ENCODE results near the gene NELFE. TPM values are rescaled to one million over a fixed set of nuclear protein-coding genes. Genes with fewer than 3 reads are reported as not detected.

NELFE gene
- total RNA-seq, 1 donor from 2014 or later = 47.7 TPM

GRCh38 chr6:31928672-31928939 is 30.2 kb downstream of the NELFE start:
- H3K4me1 Mint-ChIP-seq (ENCODE audit: low read depth, unreplicated experiment) = no peaks in the 10 kb centered on the region
- Histone ChIP-seq H4K20me1 (ENCODE audit: insufficient read depth, low read length) (no peaks in the 10 kb centered on the region), H3K9me3 (ENCODE audit: insufficient read depth, low read depth, low read length) (no peaks in the 10 kb centered on the region), H3K36me3 (ENCODE audit: insufficient read depth, low read length) (no peaks in the 10 kb centered on the region), H3K79me2 (ENCODE audit: insufficient read depth, low read length) (no peaks in the 10 kb centered on the region), H3K4me1 (ENCODE audit: insufficient read depth, low read length) (no peaks in the 10 kb centered on the region), H3K27ac (ENCODE audit: low read depth, low read length) (no peak overlapping the region), H3K27me3 (ENCODE audit: insufficient read depth, low read length) (peaks cover 10% of the 10 kb centered on the region), H3K4me2 (ENCODE audit: low read length) (no peak overlapping the region), H2AFZ (ENCODE audit: low read depth, low read length) (no peak overlapping the region), H3K4me3 (ENCODE audit: insufficient read depth, low read depth, low read length) (no peak overlapping the region), H3K9ac (ENCODE audit: low read length) (no peak overlapping the region)
- H3K27me3 Mint-ChIP-seq (ENCODE audit: low read depth, unreplicated experiment) = peaks cover 36% of the 10 kb centered on the region
- no peak overlapping the region for H3K27ac Mint-ChIP-seq (ENCODE audit: unreplicated experiment)
- DNase-seq (ENCODE audit: low read depth) (no peak), FAIRE-seq (no peak)
- peaks cover 6% of the 10 kb centered on the region for H3K9me3 Mint-ChIP-seq (ENCODE audit: unreplicated experiment)
- TF ChIP-seq CTCF (IDR thresholded peaks at IDR 0.05; ENCODE audit: insufficient read depth, low read depth, low read length) (no peak), EZH2 (IDR thresholded peaks at IDR 0.05; ENCODE audit: insufficient read depth, low read length) (no peak)
- peaks cover 7% of the 10 kb centered on the region for H3K36me3 Mint-ChIP-seq (ENCODE audit: low read depth, unreplicated experiment)
- no peak overlapping the region for H3K4me3 Mint-ChIP-seq (ENCODE audit: unreplicated experiment)

DNA sequence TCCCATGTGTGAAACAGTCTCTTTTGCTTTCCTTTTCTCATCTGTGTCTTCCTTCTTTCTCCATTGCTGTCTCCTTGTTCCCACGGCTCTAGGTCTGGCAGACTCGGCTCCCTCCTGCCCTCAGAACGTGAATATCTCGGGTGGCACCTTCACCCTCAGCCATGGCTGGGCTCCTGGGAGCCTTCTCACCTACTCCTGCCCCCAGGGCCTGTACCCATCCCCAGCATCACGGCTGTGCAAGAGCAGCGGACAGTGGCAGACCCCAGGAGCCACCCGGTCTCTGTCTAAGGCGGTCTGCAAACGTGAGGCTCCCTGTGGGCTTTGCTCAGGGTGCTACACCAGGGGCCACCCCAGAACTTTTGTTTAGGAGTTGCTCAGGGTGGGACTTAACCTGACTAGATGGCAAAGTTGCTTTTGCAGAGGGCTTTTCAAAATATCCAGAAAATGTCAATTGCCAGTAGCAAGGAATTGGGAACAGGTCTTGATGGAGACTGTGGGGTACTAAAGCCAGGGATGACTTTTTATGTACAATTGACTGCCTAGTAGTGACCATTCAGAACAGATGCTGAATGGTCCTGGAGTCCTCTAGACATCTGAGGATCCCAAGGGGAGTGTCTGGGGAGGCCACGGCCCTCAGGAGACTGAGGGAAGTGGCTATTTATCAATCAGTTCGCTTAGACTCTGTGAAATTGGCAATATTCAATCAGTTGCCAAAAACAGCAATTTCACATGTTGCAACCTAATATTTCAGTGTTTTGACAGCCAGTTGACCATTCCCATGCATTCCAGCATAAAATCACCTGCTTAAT is 30.7 kb downstream of the NELFE start:
- Mint-ChIP-seq H3K27ac (ENCODE audit: unreplicated experiment) (no peak overlapping the region), H3K4me1 (ENCODE audit: low read depth, unreplicated experiment) (no peaks in the 10 kb centered on the region), H3K9me3 (ENCODE audit: unreplicated experiment) (peaks cover 3% of the 10 kb centered on the region), H3K36me3 (ENCODE audit: low read depth, unreplicated experiment) (peaks cover 3% of the 10 kb centered on the region), H3K27me3 (ENCODE audit: low read depth, unreplicated experiment) (peaks cover 31% of the 10 kb centered on the region), H3K4me3 (ENCODE audit: unreplicated experiment) (no peak overlapping the region)
- FAIRE-seq = no peak
- Histone ChIP-seq H3K4me2 (ENCODE audit: low read length) (no peak overlapping the region), H3K4me1 (ENCODE audit: insufficient read depth, low read length) (no peaks in the 10 kb centered on the region), H3K4me3 (ENCODE audit: insufficient read depth, low read depth, low read length) (no peak overlapping the region), H3K79me2 (ENCODE audit: insufficient read depth, low read length) (no peaks in the 10 kb centered on the region), H3K9ac (ENCODE audit: low read length) (no peak overlapping the region), H3K27me3 (ENCODE audit: insufficient read depth, low read length) (peaks cover 10% of the 10 kb centered on the region), H3K9me3 (ENCODE audit: insufficient read depth, low read depth, low read length) (no peaks in the 10 kb centered on the region), H4K20me1 (ENCODE audit: insufficient read depth, low read length) (no peaks in the 10 kb centered on the region), H3K27ac (ENCODE audit: low read depth, low read length) (no peak overlapping the region), H3K36me3 (ENCODE audit: insufficient read depth, low read length) (no peaks in the 10 kb centered on the region), H2AFZ (ENCODE audit: low read depth, low read length) (no peak overlapping the region)
- no peak for DNase-seq (ENCODE audit: low read depth)
- TF ChIP-seq CTCF (IDR thresholded peaks at IDR 0.05; ENCODE audit: insufficient read depth, low read depth, low read length) (no peak), EZH2 (IDR thresholded peaks at IDR 0.05; ENCODE audit: insufficient read depth, low read length) (no peak)

DNA sequence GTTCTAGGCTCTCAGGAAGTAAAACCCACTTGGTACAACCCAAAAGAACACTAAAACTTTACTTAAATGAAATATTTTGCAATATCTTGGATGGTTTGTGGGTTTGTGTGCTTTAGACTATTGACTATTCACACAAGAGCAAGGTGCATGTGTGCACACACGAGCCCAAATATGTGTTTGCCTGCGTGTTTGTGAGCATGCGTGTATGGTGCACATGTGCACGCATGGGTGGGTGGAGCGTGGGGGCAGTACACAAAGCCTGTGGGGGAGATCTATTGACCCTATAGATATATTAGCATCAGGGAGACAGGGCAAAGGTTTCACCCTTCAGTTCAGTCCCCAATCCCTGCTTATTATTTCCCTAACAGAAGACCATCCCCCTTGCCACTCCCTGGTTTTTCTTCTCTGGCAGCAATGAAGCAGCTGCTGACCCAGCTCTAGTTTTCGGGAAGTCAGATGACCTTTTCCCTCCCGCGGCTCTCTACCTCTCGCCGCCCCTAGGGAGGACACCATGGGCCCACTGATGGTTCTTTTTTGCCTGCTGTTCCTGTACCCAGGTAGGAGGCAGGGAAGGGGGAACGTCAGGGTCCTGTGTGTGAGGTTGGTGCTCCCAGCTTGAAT is 31.4 kb downstream of the NELFE start, which contains the start of gene C2:
Gene C2, plus strand, starts transcription at position 476 of the 621 bp plus-strand sequence. Its CDS starts 36 bp downstream, at position 512.
- FAIRE-seq (no peak), DNase-seq (ENCODE audit: low read depth) (no peak)
- H3K4me3 ChIP-seq (ENCODE audit: insufficient read depth, low read depth, low read length) = no peak within 1 kb of the TSS
- H3K9me3 Mint-ChIP-seq (ENCODE audit: unreplicated experiment) = peaks cover 3% of the 10 kb centered on the region
- no peak within 1 kb of the TSS for H2AFZ ChIP-seq (ENCODE audit: low read depth, low read length)
- no peak for TF ChIP-seq EZH2 (IDR thresholded peaks at IDR 0.05; ENCODE audit: insufficient read depth, low read length)
- TF ChIP-seq CTCF (IDR thresholded peaks at IDR 0.05; ENCODE audit: insufficient read depth, low read depth, low read length) = no peak
- H3K4me1 Mint-ChIP-seq (ENCODE audit: low read depth, unreplicated experiment) = no peaks in the 10 kb centered on the region
- no peaks in the 10 kb centered on the region for H3K9me3 ChIP-seq (ENCODE audit: insufficient read depth, low read depth, low read length)
- peaks cover 10% of the 10 kb centered on the region for H3K27me3 ChIP-seq (ENCODE audit: insufficient read depth, low read length)
- no peak within 1 kb of the TSS for H3K4me2 ChIP-seq (ENCODE audit: low read length)
- peaks cover 31% of the 10 kb centered on the region for H3K27me3 Mint-ChIP-seq (ENCODE audit: low read depth, unreplicated experiment)
- no peak within 1 kb of the TSS for H3K27ac Mint-ChIP-seq (ENCODE audit: unreplicated experiment)
- no peaks in the 10 kb centered on the region for H3K4me1 ChIP-seq (ENCODE audit: insufficient read depth, low read length)
- no peaks in the 10 kb centered on the region for H4K20me1 ChIP-seq (ENCODE audit: insufficient read depth, low read length)
- peaks cover 2% of the 10 kb centered on the region for H3K36me3 Mint-ChIP-seq (ENCODE audit: low read depth, unreplicated experiment)
- H3K9ac ChIP-seq (ENCODE audit: low read length) = no peak within 1 kb of the TSS
- no peaks in the 10 kb centered on the region for H3K79me2 ChIP-seq (ENCODE audit: insufficient read depth, low read length)
- H3K4me3 Mint-ChIP-seq (ENCODE audit: unreplicated experiment) = no peak within 1 kb of the TSS
- H3K36me3 ChIP-seq (ENCODE audit: insufficient read depth, low read length) = no peaks in the 10 kb centered on the region
- H3K27ac ChIP-seq (ENCODE audit: low read depth, low read length) = no peak within 1 kb of the TSS

Measured in astrocyte (in vitro differentiated cells and primary cell).